Esophagus squamous epithelium (tissue), 5 donors: ENCODE measurements around the gene DYNC1I1. TPM values are rescaled to one million over a fixed set of nuclear protein-coding genes. Genes with fewer than 3 reads are reported as not detected.

Experiments used
- DNase-seq: peaks from one replicate; lab custom pipeline; 2025; lab: John Stamatoyannopoulos, UW
- H3K27ac ChIP-seq, 4 donors: fragments of 200-600 bp; sonication (generic); one replicate each; pipeline ENCODE4 v1.5.1; 2016 to 2019; ENCODE audit warnings: mild to moderate bottlenecking in 1 of 4
- H3K27me3 ChIP-seq, 4 donors: fragments of 200-600 bp; sonication (generic); 1 replicate in 3 of 4; 2 replicates in 1 of 4; pipeline versions ENCODE4 v1.5.1 to v1.6.0; 2017 to 2021; ENCODE audit warnings: antibody characterized with exemption in 1 of 4
- H3K36me3 ChIP-seq, 3 donors: fragments of 200-600 bp; sonication (generic); one replicate each; pipeline ENCODE4 v1.5.1; 2016 to 2019
- H3K4me1 ChIP-seq, 3 donors: fragments of 200-600 bp; sonication (generic); one replicate each; pipeline ENCODE4 v1.5.1; 2017 to 2019
- H3K4me3 ChIP-seq, 4 donors: fragments of 200-600 bp; sonication (generic); 1 replicate in 3 of 4; 2 replicates in 1 of 4; pipeline ENCODE4 v1.5.1; 2016 to 2019; ENCODE audit warnings: mild to moderate bottlenecking in 2 of 4, moderate library complexity in 1 of 4
- H3K9me3 ChIP-seq, 3 donors: fragments of 200-600 bp; sonication (generic); one replicate each; pipeline ENCODE4 v1.5.1; 2016 to 2019
- CTCF ChIP-seq, 6 experiments: fragments of 450-650 bp in 4 of 6; fragments of 200-600 bp in 2 of 6; sonication (generic) in 2 of 6; IDR thresholded peaks; one replicate each; pipeline ENCODE4 v1.5.1; 2016 to 2019; ENCODE audit warnings: antibody characterized with exemption in 6 of 6, mild to moderate bottlenecking in 4 of 6, moderate library complexity in 4 of 6
- POLR2A ChIP-seq, 4 donors: fragments of 450-650 bp; IDR thresholded peaks; one replicate each; pipeline ENCODE4 v1.6.1; 2017; ENCODE audit warnings: antibody characterized with exemption in 4 of 4, mild to moderate bottlenecking in 4 of 4, moderate library complexity in 3 of 4
- WGBS, 2 donors: methylation state at CpG; one replicate each; pipeline ENCODE4 v1.1.5; 2018; 5-methylcytosine and 5-hydroxymethylcytosine counted together
- intact Hi-C: fragments of 100-400 bp; cut with DNase I; formaldehyde crosslinking; loops from one replicate; pipeline ENCODE4 v1.15.0; 2022
- total RNA-seq, 4 donors: library from RNA; depleted of rRNA; stranded (reverse); fragments of >200 nt; gene quantifications; one replicate each; pipeline ENCODE4 v1.1.0, GENCODE V29; 2016
- donor health status: DM: yes; HTN: yes; CAD: no.

Gene DYNC1I1
- total RNA-seq, 4 donors from 2014 or later, result 2.0 to 8.0 (median 2.4) TPM

- TF ChIP-seq POLR2A (IDR thresholded peaks at IDR 0.05), result no peak
- TF ChIP-seq CTCF (IDR thresholded peaks at IDR 0.05), result no peak
- H3K27ac ChIP-seq, result no peak overlapping the region
- no peaks in the 10 kb centered on the region for H3K9me3 ChIP-seq
- no peaks in the 10 kb centered on the region for H3K27me3 ChIP-seq
- intact Hi-C loops, result no loop called here
- DNase-seq, result no peak
- H3K4me3 ChIP-seq, result no peak overlapping the region
- no peaks in the 10 kb centered on the region for H3K4me1 ChIP-seq
- WGBS, 2 donors, result 88 to 97% methylated on average over 2 of the region's 2 CpGs
- H3K36me3 ChIP-seq, result peaks cover 0 to 47% (median 0%) of the 10 kb centered on the region in 3 donors
Measured at GRCh38 chr7:96127746-96128145, 355.4 kb downstream of the DYNC1I1 start.

- no peak for DNase-seq
- WGBS, 2 donors, result 97 to 100% methylated on average over 3 of the region's 3 CpGs
- no peak for TF ChIP-seq POLR2A (IDR thresholded peaks at IDR 0.05)
- no peak for TF ChIP-seq CTCF (IDR thresholded peaks at IDR 0.05)
- Histone ChIP-seq H3K27me3 (no peaks in the 10 kb centered on the region), H3K4me3 (no peak overlapping the region), H3K27ac (no peak overlapping the region), H3K36me3 (peaks cover 0 to 56% (median 0%) of the 10 kb centered on the region in 3 donors), H3K9me3 (no peaks in the 10 kb centered on the region), H3K4me1 (peaks cover 0 to 17% (median 8%) of the 10 kb centered on the region in 3 donors)
- intact Hi-C loops, result no loop called here
Measured at GRCh38 chr7:96131525-96131924, 359.2 kb downstream of the DYNC1I1 start.

- Histone ChIP-seq H3K36me3 (peaks cover 0 to 40% (median 0%) of the 10 kb centered on the region in 3 donors), H3K4me3 (no peak overlapping the region), H3K27ac (no peak overlapping the region), H3K4me1 (peaks cover 0 to 24% (median 10%) of the 10 kb centered on the region in 3 donors), H3K27me3 (no peaks in the 10 kb centered on the region), H3K9me3 (no peaks in the 10 kb centered on the region)
- intact Hi-C loops, result no loop called here
- no peak for TF ChIP-seq POLR2A (IDR thresholded peaks at IDR 0.05)
- TF ChIP-seq CTCF (IDR thresholded peaks at IDR 0.05), result no peak
- no peak for DNase-seq
- 46 to 54% methylated on average over 2 of the region's 2 CpGs for WGBS, 2 donors
Measured at GRCh38 chr7:96135241-96135640, 362.9 kb downstream of the DYNC1I1 start.

- TF ChIP-seq CTCF (IDR thresholded peaks at IDR 0.05), result no peak
- no peak for TF ChIP-seq POLR2A (IDR thresholded peaks at IDR 0.05)
- Histone ChIP-seq H3K4me3 (no peak overlapping the region), H3K36me3 (peaks cover 0 to 34% (median 0%) of the 10 kb centered on the region in 3 donors), H3K27me3 (no peaks in the 10 kb centered on the region), H3K4me1 (peaks cover 0 to 24% (median 10%) of the 10 kb centered on the region in 3 donors), H3K9me3 (no peaks in the 10 kb centered on the region), H3K27ac (no peak overlapping the region)
- no peak for DNase-seq
- intact Hi-C loops, result no loop called here
- WGBS, 2 donors, result 46 to 61% methylated on average over 4 of the region's 5 CpGs
Measured at GRCh38 chr7:96136600-96137239, 364.4 kb downstream of the DYNC1I1 start.

DNA sequence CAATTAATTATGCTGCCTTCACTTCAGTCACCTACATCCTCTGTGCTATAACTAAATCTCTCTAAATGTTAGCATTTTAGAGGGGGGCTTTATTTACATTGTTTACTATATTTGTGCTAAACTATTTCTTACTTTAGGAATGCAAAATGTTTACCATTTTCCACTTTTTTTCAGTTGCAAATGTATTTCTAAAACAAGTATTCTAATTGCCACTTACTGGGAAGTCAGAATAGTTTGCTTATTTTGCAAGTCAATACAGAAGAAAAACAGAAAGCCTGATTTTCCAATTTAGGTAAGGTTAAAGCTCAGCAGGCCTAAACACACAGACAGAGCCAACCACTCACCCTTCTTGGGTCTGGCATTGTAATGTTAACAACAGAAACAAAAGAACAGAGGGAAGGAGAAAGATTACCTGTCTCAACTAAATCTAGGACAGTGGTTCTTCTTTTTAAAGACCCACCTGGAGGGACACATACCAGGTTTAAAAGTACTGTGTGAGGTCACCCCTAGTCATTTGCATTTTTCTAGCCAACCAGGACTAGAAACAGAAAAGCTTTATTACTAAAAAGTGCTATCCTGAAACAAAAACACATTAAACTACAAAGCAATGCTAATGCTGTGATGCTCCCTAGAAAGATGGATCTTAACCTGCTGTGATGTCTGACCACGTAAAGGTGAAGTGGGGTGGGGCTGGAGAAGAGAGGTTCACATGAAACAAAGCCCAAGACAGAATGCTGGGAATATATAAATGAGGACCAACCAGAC lies 371.3 kb downstream of the DYNC1I1 start:
- H3K9me3 ChIP-seq, result no peaks in the 10 kb centered on the region
- H3K4me1 ChIP-seq, result no peaks in the 10 kb centered on the region
- intact Hi-C loops, result no loop called here
- TF ChIP-seq POLR2A (IDR thresholded peaks at IDR 0.05) (no peak), CTCF (IDR thresholded peaks at IDR 0.05) (no peak)
- no peak for DNase-seq
- H3K4me3 ChIP-seq, result no peak overlapping the region
- no peaks in the 10 kb centered on the region for H3K27me3 ChIP-seq
- H3K27ac ChIP-seq, result no peak overlapping the region
- H3K36me3 ChIP-seq, result peaks cover 0 to 51% (median 0%) of the 10 kb centered on the region in 3 donors
- 93 to 94% methylated on average over 1 of the region's 1 CpG for WGBS, 2 donors
